Measurements from ENCODE around the gene ANKRD12.

GRCh38 chr18:9226463-9226862 is 89.9 kb downstream of the ANKRD12 start:
- TF ChIP-seq CTCF (IDR thresholded peaks at IDR 0.05), result no peak
- no peak for TF ChIP-seq ZFX (IDR thresholded peaks at IDR 0.05; ENCODE audit: borderline replicate concordance)

Data from 22Rv1 (cell line).